ENCODE data around the gene SERPINB11.
"Not testable (repeated sequence)": the region's sequence is repeated elsewhere in the genome, so short reads cannot be mapped to it uniquely, and the experiment has no call there.

Gene SERPINB11

DNA sequence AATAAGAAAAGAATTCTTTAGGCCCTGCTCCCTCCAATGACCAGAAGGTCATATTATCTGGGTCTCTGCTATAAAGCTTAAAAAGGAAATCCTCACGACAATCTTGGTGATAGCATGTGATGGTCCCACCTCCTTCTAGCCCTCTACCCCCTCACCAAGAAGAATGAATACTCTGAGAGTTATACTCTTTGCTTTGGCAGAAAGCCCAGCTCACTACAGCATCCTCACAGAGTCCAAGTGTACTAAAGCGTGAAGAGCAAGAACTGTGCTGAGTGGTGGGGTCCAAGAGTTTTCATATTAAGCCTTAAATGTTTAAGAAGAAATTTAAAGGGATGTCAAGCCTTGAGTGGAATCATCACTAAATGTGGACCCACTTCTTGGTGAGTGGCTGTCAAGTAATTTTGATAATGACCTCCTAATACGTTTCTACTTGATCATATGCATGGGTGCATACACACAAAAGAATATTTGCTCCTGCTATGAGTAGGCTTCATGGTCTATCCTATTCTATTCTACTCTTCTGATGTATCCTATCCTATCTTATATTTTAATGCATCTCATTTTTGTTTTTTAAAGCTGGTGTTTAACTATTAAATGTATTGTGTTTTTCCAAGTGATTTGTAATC lies 56.0 kb downstream of the SERPINB11 start:
- Histone ChIP-seq H3K79me2 (ENCODE audit: low read length) (no peaks in the 10 kb centered on the region), H3K4me3 (ENCODE audit: low read length) (no peak overlapping the region), H4K20me1 (ENCODE audit: insufficient read depth, low read length) (no peaks in the 10 kb centered on the region), H3K36me3 (replicated peaks; ENCODE audit: insufficient read depth, low read length) (no peaks in the 10 kb centered on the region), H3K27me3 (replicated peaks; ENCODE audit: insufficient read depth, low read length) (no peaks in the 10 kb centered on the region), H2AFZ (ENCODE audit: low read length) (no peak overlapping the region), H3K4me2 (ENCODE audit: low read depth, low read length) (no peak overlapping the region), H3K4me1 (ENCODE audit: low read length) (no peaks in the 10 kb centered on the region), H3K27ac (ENCODE audit: low read length) (no peak overlapping the region), H3K9me3 (replicated peaks; ENCODE audit: insufficient read depth, low read length) (no peaks in the 10 kb centered on the region), H3K9ac (ENCODE audit: low read length) (no peak overlapping the region), H3F3A (ENCODE audit: insufficient read depth, low read length) (no peaks in the 10 kb centered on the region), H3K9me2 (replicated peaks; ENCODE audit: insufficient read depth, low read length) (no peaks in the 10 kb centered on the region)
- TF ChIP-seq EZH2phosphoT487 (IDR thresholded peaks at IDR 0.05; ENCODE audit: low read length) (no peak), EZH2 (optimal IDR thresholded peaks at IDR 0.05; ENCODE audit: low read depth, low read length) (no peak)
- TF ChIP-seq, protein P1, sequence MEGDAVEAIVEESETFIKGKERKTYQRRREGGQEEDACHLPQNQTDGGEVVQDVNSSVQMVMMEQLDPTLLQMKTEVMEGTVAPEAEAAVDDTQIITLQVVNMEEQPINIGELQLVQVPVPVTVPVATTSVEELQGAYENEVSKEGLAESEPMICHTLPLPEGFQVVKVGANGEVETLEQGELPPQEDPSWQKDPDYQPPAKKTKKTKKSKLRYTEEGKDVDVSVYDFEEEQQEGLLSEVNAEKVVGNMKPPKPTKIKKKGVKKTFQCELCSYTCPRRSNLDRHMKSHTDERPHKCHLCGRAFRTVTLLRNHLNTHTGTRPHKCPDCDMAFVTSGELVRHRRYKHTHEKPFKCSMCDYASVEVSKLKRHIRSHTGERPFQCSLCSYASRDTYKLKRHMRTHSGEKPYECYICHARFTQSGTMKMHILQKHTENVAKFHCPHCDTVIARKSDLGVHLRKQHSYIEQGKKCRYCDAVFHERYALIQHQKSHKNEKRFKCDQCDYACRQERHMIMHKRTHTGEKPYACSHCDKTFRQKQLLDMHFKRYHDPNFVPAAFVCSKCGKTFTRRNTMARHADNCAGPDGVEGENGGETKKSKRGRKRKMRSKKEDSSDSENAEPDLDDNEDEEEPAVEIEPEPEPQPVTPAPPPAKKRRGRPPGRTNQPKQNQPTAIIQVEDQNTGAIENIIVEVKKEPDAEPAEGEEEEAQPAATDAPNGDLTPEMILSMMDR (IDR thresholded peaks at IDR 0.05; ENCODE audit: low read length) = no peak
- DNase-seq = no peak

DNA sequence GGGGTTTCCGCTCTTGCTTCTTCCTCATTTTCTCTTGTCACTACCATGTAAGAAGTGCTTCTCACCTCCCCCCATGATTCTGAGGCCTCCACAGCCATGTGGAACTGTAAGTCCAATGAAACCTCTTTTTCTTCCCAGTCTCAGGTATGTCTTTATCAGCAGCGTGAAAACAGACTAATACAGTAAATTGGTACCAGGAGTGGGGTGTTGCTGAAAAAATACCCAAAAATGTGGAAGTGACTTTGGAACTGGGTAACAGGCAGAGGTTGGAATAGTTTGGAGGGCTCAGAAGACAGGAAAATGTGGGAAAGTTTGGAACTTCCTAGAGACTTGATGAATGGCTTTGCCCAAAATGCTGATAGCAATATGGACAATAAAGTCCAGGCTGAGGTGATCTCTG lies 57.0 kb downstream of the SERPINB11 start:
- not testable (repeated sequence) for H4K20me1 ChIP-seq (ENCODE audit: insufficient read depth, low read length); H3K9me3 ChIP-seq (replicated peaks; ENCODE audit: insufficient read depth, low read length); H3K79me2 ChIP-seq (ENCODE audit: low read length); H3F3A ChIP-seq (ENCODE audit: insufficient read depth, low read length); H3K9me2 ChIP-seq (replicated peaks; ENCODE audit: insufficient read depth, low read length); H3K9ac ChIP-seq (ENCODE audit: low read length); H3K4me1 ChIP-seq (ENCODE audit: low read length); H3K27me3 ChIP-seq (replicated peaks; ENCODE audit: insufficient read depth, low read length); H2AFZ ChIP-seq (ENCODE audit: low read length); H3K4me2 ChIP-seq (ENCODE audit: low read depth, low read length); DNase-seq; H3K27ac ChIP-seq (ENCODE audit: low read length); H3K36me3 ChIP-seq (replicated peaks; ENCODE audit: insufficient read depth, low read length); H3K4me3 ChIP-seq (ENCODE audit: low read length)

DNA sequence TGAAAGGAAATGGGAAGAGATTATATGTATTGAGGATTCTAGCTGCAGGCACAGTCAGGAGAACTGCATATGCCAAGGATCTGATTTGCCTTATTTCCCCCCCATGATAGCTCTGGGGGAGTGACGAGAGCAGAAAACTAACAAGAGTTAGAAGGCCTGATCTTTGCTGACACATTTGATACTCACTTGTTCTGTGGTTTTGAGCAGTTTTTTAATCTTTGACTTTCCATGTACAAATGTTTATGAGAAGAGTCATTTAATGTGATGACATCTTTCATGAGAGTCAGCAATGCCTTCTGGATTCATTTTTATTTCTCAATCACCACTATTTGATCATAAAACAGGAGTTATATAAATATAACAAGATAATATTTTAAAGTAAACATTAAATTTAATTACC lies 59.8 kb downstream of the SERPINB11 start:
- no peaks in the 10 kb centered on the region for H3K27me3 ChIP-seq (replicated peaks; ENCODE audit: insufficient read depth, low read length)
- no peak for TF ChIP-seq EZH2phosphoT487 (IDR thresholded peaks at IDR 0.05; ENCODE audit: low read length)
- no peak for TF ChIP-seq EZH2 (optimal IDR thresholded peaks at IDR 0.05; ENCODE audit: low read depth, low read length)
- TF ChIP-seq, protein P1 (IDR thresholded peaks at IDR 0.05; ENCODE audit: low read length) = no peak
- no peaks in the 10 kb centered on the region for H3K79me2 ChIP-seq (ENCODE audit: low read length)
- H3K27ac ChIP-seq (ENCODE audit: low read length) = no peak overlapping the region
- no peaks in the 10 kb centered on the region for H3K9me3 ChIP-seq (replicated peaks; ENCODE audit: insufficient read depth, low read length)
- H2AFZ ChIP-seq (ENCODE audit: low read length) = no peak overlapping the region
- H3K4me3 ChIP-seq (ENCODE audit: low read length) = no peak overlapping the region
- no peak overlapping the region for H3K9ac ChIP-seq (ENCODE audit: low read length)
- H3K36me3 ChIP-seq (replicated peaks; ENCODE audit: insufficient read depth, low read length) = no peaks in the 10 kb centered on the region
- no peak for DNase-seq
- no peak overlapping the region for H3K4me2 ChIP-seq (ENCODE audit: low read depth, low read length)
- H3K9me2 ChIP-seq (replicated peaks; ENCODE audit: insufficient read depth, low read length) = no peaks in the 10 kb centered on the region
- H3K4me1 ChIP-seq (ENCODE audit: low read length) = no peaks in the 10 kb centered on the region
- no peaks in the 10 kb centered on the region for H4K20me1 ChIP-seq (ENCODE audit: insufficient read depth, low read length)
- no peaks in the 10 kb centered on the region for H3F3A ChIP-seq (ENCODE audit: insufficient read depth, low read length)

DNA sequence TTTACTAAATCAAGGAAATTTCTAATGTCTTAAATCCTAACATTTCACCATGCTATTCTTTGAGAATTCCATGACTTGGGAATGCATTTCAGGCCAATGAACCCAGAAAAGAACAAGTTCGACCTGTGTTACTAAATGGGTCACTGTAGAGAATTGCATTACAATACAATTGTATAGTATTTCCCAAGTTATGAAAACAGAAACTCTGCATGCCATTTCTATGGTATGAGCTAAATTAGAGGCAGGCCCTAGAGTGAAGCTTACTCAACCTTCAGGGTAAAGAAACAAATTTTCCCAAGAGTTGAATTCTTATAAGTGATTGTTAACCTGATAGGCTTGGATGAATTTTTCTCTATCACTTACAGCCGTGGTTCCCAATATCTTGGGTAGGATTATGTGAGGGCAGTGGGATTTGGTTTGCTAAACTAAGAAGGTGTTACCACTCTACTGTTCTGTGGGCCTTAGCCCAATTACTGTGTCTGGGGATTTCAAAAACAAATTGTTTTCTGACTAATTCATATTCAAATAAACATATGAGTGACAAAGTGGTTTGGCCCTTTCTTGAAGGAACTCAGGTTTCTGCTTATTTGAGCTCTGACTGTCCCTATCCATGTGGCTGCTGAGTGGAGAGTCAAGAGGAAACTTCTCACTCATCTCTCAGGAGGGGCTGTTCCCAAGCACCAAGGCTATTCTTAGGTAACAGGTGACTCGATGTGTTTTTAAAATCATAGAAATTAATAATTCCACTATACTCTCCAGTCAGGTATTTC lies 61.3 kb downstream of the SERPINB11 start:
- no peaks in the 10 kb centered on the region for H3K36me3 ChIP-seq (replicated peaks; ENCODE audit: insufficient read depth, low read length)
- no peaks in the 10 kb centered on the region for H3K27me3 ChIP-seq (replicated peaks; ENCODE audit: insufficient read depth, low read length)
- H3K9ac ChIP-seq (ENCODE audit: low read length) = no peak overlapping the region
- no peak overlapping the region for H3K4me2 ChIP-seq (ENCODE audit: low read depth, low read length)
- no peaks in the 10 kb centered on the region for H3K9me2 ChIP-seq (replicated peaks; ENCODE audit: insufficient read depth, low read length)
- H2AFZ ChIP-seq (ENCODE audit: low read length) = no peak overlapping the region
- no peak overlapping the region for H3K4me3 ChIP-seq (ENCODE audit: low read length)
- DNase-seq = no peak
- H4K20me1 ChIP-seq (ENCODE audit: insufficient read depth, low read length) = no peaks in the 10 kb centered on the region
- H3K79me2 ChIP-seq (ENCODE audit: low read length) = no peaks in the 10 kb centered on the region
- TF ChIP-seq EZH2 (optimal IDR thresholded peaks at IDR 0.05; ENCODE audit: low read depth, low read length) = no peak
- TF ChIP-seq, protein P1 (IDR thresholded peaks at IDR 0.05; ENCODE audit: low read length) = no peak
- TF ChIP-seq EZH2phosphoT487 (IDR thresholded peaks at IDR 0.05; ENCODE audit: low read length) = no peak
- H3K9me3 ChIP-seq (replicated peaks; ENCODE audit: insufficient read depth, low read length) = no peaks in the 10 kb centered on the region
- no peaks in the 10 kb centered on the region for H3F3A ChIP-seq (ENCODE audit: insufficient read depth, low read length)
- H3K4me1 ChIP-seq (ENCODE audit: low read length) = no peaks in the 10 kb centered on the region
- H3K27ac ChIP-seq (ENCODE audit: low read length) = no peak overlapping the region

Data from MM.1S (cell line).